ENCODE results near the gene CEP63.
"Not testable (repeated sequence)": the region's sequence is repeated elsewhere in the genome, so short reads cannot be mapped to it uniquely, and the experiment has no call there.

Gene CEP63

DNA sequence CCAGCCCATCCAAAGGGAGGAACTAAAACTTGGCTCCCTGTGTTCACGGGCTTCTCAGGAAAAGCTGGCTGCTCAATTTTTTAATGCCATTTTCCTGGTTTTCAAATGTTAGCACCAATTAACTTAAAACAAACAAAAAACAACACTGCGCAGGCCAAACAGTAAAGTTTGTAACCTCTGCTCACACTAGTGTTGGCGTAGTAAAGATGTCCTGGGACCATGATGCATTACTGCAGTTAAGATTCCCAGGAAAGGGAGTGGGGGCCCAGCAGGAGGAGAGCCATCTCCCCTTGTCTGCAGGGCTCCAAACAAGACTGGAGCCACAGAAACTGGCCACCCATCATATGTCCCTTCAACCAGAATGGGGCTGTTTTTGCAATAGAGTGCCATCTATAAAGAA is 91.0 kb downstream of the CEP63 start:
- DNase-seq (ENCODE audit: low read depth), result no peak
- no peak overlapping the region for H3K4me3 ChIP-seq (ENCODE audit: low read length)
- TF ChIP-seq, protein P1, sequence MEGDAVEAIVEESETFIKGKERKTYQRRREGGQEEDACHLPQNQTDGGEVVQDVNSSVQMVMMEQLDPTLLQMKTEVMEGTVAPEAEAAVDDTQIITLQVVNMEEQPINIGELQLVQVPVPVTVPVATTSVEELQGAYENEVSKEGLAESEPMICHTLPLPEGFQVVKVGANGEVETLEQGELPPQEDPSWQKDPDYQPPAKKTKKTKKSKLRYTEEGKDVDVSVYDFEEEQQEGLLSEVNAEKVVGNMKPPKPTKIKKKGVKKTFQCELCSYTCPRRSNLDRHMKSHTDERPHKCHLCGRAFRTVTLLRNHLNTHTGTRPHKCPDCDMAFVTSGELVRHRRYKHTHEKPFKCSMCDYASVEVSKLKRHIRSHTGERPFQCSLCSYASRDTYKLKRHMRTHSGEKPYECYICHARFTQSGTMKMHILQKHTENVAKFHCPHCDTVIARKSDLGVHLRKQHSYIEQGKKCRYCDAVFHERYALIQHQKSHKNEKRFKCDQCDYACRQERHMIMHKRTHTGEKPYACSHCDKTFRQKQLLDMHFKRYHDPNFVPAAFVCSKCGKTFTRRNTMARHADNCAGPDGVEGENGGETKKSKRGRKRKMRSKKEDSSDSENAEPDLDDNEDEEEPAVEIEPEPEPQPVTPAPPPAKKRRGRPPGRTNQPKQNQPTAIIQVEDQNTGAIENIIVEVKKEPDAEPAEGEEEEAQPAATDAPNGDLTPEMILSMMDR (conservative IDR thresholded peaks at IDR 0.05; ENCODE audit: low read depth, low read length), result no peak

DNA sequence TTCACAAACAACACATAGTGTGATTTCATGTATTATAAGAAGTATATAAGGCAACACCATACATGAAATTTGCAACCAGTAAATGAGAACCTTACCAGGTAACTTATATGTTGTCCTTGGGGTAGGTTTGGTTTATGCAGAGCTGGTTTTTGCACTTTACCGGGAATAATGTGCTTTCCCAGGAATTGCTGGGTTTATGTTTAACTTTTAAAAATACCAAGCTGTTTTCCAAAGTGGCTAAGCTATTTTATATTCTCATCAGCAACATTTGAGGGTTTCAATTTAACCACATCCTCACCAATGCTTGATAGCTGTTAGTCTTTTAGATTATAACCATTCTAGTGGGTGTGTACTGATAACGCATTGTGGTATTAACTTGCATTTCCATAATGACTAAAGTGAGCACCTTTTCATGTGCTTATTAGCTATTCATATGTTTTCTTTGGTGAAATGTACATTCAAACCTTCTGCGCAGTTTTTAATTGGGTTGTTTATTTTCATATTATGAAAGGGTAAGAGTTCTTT is 93.3 kb downstream of the CEP63 start:
- TF ChIP-seq, protein P1 (conservative IDR thresholded peaks at IDR 0.05; ENCODE audit: low read depth, low read length), result no peak
- H3K4me3 ChIP-seq (ENCODE audit: low read length), result no peak overlapping the region
- DNase-seq (ENCODE audit: low read depth), result no peak

DNA sequence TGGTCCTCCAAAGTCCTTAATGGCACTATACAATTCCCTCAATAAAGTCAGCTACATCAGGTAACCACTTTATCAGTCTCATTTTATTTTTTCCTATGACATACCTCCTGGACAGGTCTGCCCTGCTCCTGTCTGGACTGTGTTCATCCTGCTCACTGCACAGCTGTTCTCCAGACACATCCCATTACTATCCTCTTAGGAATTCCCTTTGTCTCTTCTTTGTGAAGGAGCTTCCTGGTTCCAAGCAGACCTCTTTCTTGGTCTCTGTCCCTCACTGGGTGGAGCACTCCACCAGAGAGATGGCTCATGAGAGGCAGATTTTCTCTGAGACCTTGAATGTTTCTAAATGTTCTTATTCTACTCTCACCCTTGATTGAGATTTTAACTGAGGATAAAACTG is 104.9 kb downstream of the CEP63 start:
- no peak for DNase-seq (ENCODE audit: low read depth)
- TF ChIP-seq, protein P1 (conservative IDR thresholded peaks at IDR 0.05; ENCODE audit: low read depth, low read length), result no peak
- H3K4me3 ChIP-seq (ENCODE audit: low read length), result no peak overlapping the region

DNA sequence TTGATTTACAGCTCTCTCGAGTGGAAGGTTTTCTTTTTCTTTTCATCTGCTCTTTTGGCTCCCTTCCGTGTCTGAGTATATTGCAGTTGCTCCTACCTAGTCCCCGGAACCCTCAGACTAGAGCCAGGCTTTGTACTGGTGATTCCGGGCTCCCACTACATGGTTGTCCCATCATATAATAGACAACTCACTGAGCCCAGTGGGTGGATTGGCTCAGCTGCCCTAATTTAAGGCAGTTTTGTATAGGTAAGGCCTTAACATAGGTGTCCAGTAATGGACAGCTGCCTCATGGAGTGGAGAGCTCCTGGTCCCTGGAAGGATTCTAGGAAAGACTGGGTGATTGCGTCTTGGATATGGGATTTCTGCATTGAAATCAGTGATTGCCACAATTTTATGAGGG is 106.9 kb downstream of the CEP63 start:
- no peak for DNase-seq (ENCODE audit: low read depth)
- H3K4me3 ChIP-seq (ENCODE audit: low read length), result no peak overlapping the region
- TF ChIP-seq, protein P1 (conservative IDR thresholded peaks at IDR 0.05; ENCODE audit: low read depth, low read length), result no peak

DNA sequence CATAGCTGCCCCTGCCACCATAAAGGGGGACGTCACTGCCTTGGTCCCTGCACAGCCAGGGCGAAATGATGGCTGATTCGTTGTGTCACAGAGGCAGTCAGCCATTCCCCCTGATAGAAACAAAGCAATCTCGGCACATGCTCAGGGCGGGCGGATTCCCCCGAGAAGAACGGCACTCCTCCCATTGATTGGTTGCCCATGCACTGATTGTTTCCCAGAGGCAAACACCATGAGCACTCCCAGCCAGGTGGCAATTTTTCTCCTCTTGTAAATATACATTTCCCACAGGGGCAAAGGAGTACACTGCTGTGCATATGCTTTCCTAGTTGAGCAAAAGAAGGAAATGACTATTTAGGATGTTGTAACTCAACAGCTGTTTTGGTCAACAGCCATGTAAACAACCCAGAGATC is 108.5 kb downstream of the CEP63 start:
- no peak overlapping the region for H3K4me3 ChIP-seq (ENCODE audit: low read length)
- TF ChIP-seq, protein P1 (conservative IDR thresholded peaks at IDR 0.05; ENCODE audit: low read depth, low read length), result no peak
- DNase-seq (ENCODE audit: low read depth), result no peak

DNA sequence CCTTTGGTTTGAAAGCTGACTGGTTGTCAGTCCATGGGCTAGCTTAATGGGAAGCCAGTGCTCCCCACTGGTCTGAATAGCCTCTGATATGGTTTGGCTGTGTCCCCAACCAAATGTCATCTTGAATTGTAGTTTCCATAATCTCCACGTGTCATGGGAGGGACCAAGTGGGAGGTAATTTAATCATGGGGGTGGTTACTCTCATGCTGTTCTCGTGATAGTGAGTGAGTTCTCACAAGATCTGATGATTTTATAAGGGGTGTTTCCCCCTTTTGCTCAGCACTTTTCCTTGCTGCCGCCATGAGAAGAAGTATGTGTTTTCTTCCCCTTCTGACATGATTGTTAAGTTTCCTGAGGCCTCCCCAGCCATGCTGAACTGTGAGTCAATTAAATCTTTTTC is 109.1 kb downstream of the CEP63 start:
- not testable (repeated sequence) for H3K4me3 ChIP-seq (ENCODE audit: low read length); DNase-seq (ENCODE audit: low read depth)

DNA sequence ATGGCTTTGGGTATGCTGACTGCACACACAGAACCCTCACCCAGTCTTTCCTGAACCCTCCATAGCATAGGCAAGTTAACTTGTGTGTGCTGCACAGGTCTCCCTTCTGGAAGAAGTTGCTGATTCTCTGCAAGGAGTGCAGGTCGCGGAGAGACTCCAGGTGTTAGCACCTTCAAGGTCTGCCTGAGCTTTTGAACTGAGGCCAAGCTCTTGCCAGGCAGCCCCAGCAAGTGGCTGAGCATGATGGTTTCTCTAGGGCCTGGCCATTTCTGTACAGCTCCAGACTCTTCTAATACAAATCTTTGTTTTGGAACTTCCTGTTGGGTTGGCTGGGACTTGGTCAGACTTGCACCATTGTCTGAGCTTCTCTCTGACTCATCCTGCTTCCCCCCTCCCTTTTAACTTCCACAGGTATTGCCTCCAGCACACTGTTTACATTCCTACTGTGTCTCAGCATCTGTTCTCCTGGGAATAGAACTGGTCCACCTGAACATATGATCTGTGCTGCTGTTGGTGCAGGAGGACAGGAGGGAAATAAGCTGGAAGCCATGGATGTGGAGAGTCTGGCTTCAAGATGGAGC is 111.6 kb downstream of the CEP63 start:
- no peak overlapping the region for H3K4me3 ChIP-seq (ENCODE audit: low read length)
- no peak for DNase-seq (ENCODE audit: low read depth)
- TF ChIP-seq, protein P1 (conservative IDR thresholded peaks at IDR 0.05; ENCODE audit: low read depth, low read length), result no peak

All from retinal pigment epithelial cell (primary cell).